SK-N-SH (cell line): ENCODE data around the gene NSMCE3.

Experiments used
- CTCF ChIP-seq: fragments of 200-600 bp; sonication (generic); IDR thresholded peaks from 2 replicates; pipeline ENCODE4 v1.6.1; 2017; ENCODE audit warnings: antibody characterized with exemption, mild to moderate bottlenecking, moderate library complexity
- NFIC ChIP-seq: IDR thresholded peaks from 2 replicates; pipeline ENCODE4 v1.4.0; 2012; ENCODE audit warnings: borderline replicate concordance
- TCF12 ChIP-seq: IDR thresholded peaks from 2 replicates; pipeline ENCODE4 v1.4.0; 2012
- ZBTB33 ChIP-seq: IDR thresholded peaks from 2 replicates; pipeline ENCODE4 v1.4.0; 2012; ENCODE audit warnings: low read depth, borderline replicate concordance

- TF ChIP-seq CTCF (no peak), TCF12 (no peak), NFIC (no peak), ZBTB33 (no peak)
These were observed 42.1 kb upstream of the NSMCE3 start for GRCh38 chr15:29311696-29312095.
